Thyroid gland (tissue), 4 donors: ENCODE results near the gene GALNT10.

Experiments used
- CTCF ChIP-seq, 6 experiments: fragments of 200-600 bp in 3 of 6; fragments of 450-650 bp in 3 of 6; sonication (generic) in 3 of 6; IDR thresholded peaks; one replicate each; pipeline ENCODE4 v1.5.1; 2016 to 2019; ENCODE audit warnings: antibody characterized with exemption in 6 of 6, mild to moderate bottlenecking in 2 of 6, inconsistent platforms in 1 of 6, moderate library complexity in 1 of 6
- POLR2A ChIP-seq, 2 donors: fragments of 450-650 bp; IDR thresholded peaks; one replicate each; pipeline ENCODE4 v1.6.1; 2017; ENCODE audit warnings: antibody characterized with exemption in 2 of 2, mild to moderate bottlenecking in 2 of 2, moderate library complexity in 1 of 2

GRCh38 chr5:154341620-154342019, 151.1 kb downstream of the GALNT10 start:
- TF ChIP-seq CTCF (IDR thresholded peaks at IDR 0.05) (no peak), POLR2A (IDR thresholded peaks at IDR 0.05) (no peak)
